BLaER1 (cell line): ENCODE data around the gene CDH4.
A peak's percentile ranks its signal among the peaks of the same experiment; 100 is the strongest.

Experiments used
- H3K27ac ChIP-seq: shearing (Covaris generic); formaldehyde crosslinking; 2 replicates; pipeline ENCODE4 v1.8.1; 2022
- H3K27me3 ChIP-seq: shearing (Covaris generic); formaldehyde crosslinking; 2 replicates; pipeline ENCODE4 v1.8.1; 2022
- H3K36me3 ChIP-seq: shearing (Covaris generic); formaldehyde crosslinking; 2 replicates; pipeline ENCODE4 v1.8.1; 2022
- H3K4me1 ChIP-seq: shearing (Covaris generic); formaldehyde crosslinking; 2 replicates; pipeline ENCODE4 v1.8.1; 2022
- H3K4me2 ChIP-seq: shearing (Covaris generic); formaldehyde crosslinking; 2 replicates; pipeline ENCODE4 v1.8.1; 2022
- H3K4me3 ChIP-seq: shearing (Covaris generic); formaldehyde crosslinking; 2 replicates; pipeline ENCODE4 v1.8.1; 2022
- H3K9ac ChIP-seq: shearing (Covaris generic); formaldehyde crosslinking; 2 replicates; pipeline ENCODE4 v1.8.1; 2022
- H3K9me3 ChIP-seq: shearing (Covaris generic); formaldehyde crosslinking; 2 replicates; pipeline ENCODE4 v1.8.1; 2022
- H4K20me1 ChIP-seq: shearing (Covaris generic); formaldehyde crosslinking; 2 replicates; pipeline ENCODE4 v1.8.1; 2022
- Cebpa-rat ChIP-seq: shearing (Covaris generic); IDR thresholded peaks from 2 replicates; pipeline ENCODE4 v1.8.1; 2022

CDH4 gene

DNA sequence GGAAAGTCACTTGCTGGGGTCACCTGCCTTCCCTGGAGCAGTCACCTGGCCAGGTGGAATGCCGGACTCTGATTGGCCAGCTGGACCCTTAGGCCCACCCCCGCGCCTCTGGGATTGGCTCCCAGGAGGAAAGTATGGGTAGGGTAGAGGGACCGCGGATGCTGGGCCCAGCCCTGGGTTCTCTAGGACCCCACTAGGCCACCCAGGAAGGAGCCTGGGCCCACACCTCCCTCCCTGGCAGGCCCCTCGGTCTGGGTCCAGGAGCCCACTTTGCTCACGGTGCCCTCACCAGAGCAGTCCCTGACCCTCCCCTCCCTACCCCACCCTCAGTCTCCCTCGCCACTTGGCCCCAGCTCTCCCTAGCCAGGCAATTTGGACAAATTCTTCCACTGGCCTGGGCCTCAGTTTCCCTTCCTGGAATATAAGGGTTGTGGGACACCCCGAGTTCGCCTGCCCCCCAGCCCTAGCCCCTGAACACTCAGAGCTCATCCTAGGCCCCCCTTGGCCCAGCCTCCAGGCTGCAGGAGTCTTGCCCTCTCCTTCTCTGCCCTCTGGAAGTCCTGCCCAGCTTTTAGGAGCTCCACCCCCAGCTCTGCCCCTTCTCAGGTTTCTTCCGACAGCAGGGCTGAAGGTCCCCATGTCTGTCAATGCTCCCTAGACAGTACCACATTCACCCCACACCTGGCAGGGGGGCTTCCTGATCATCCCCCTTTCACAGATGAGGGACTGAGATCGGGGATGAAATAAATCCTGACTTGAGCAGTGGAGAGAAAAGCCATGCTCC lies 514.0 kb downstream of the CDH4 start:
- Histone ChIP-seq H3K9me3 (no peaks in the 10 kb centered on the region), H3K9ac (no peak overlapping the region), H3K27ac (no peak overlapping the region), H4K20me1 (no peaks in the 10 kb centered on the region), H3K4me1 (peaks cover 50% of the 10 kb centered on the region), H3K36me3 (no peaks in the 10 kb centered on the region), H3K27me3 (no peaks in the 10 kb centered on the region), H3K4me2 (peak overlapping the region; percentile 24; the same call in 1 of the 2 replicates), H3K4me3 (no peak overlapping the region)
- no peak for TF ChIP-seq Cebpa-rat

DNA sequence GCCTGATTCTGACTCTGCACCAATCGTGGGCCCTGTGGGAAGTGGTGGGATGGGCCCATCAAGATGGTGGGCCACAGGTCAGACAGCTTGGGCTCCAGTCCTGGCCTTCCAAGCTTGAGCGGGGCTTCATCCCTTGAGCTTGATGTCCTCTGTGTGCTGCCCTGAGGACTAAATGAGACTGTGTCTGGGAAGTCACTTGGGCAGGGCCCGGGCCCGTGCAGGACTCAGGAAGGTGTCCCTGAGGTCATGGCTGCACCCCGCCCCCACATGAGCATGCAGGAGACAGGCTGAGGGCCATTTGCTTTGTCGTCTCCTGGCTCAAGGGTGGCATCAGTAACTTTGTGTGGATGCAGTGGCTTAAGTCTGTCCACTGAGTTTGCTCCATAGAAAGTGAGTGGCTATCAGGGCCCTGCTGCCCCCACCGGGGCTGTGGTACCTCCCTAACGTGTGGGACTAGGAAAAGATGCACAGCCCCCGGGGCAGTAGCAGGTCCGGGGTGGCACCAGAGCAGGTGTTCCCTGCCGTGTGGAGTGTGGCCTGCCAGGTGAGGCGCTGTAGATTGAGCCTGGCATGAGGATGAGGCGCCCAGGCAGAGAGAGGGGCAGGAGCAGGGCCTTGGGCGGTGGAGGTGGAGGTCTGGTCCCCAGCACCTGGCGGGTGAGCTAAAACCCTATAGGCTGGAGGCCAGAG lies 515.0 kb downstream of the CDH4 start:
- H3K27me3 ChIP-seq: no peaks in the 10 kb centered on the region
- no peak for TF ChIP-seq Cebpa-rat
- H3K9ac ChIP-seq: no peak overlapping the region
- H4K20me1 ChIP-seq: no peaks in the 10 kb centered on the region
- H3K9me3 ChIP-seq: no peaks in the 10 kb centered on the region
- peak overlapping the region; percentile 24 for H3K4me2 ChIP-seq
- no peak overlapping the region for H3K27ac ChIP-seq
- no peak overlapping the region for H3K4me3 ChIP-seq
- H3K4me1 ChIP-seq: peaks cover 55% of the 10 kb centered on the region
- H3K36me3 ChIP-seq: no peaks in the 10 kb centered on the region

DNA sequence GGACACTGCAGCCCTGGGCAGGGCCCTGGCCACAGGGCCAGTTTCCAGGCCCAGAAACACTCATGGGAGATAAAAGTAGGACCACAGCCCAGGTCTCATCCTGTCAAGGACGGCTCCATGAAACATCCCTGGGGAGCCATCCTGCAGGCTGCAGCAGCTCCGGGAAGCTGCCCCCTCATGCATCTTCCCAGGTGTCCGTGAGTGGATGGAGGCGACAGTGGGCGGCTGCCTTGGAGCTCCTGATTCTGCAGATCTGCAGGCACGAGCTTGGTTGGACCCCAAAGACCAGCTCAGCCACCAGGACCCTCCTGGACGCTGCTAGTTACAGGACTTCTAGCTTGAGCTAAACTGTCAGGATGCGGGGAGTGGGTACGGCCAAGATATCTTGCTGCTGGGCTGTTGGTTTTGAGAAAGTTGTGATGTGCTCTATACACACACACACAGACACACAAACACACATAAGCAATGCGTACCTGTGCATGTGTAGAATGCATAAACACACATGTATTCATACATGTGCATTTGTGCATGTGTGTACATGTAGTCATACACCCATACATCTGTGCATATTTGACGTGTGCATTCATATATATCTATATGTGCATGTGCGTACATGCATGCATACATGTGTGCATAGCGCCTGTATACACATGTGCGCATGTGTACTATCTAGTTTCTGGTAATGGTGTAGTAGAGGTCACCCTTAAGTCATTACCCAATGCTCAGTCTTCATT lies 515.9 kb downstream of the CDH4 start:
- H3K36me3 ChIP-seq: no peaks in the 10 kb centered on the region
- no peak overlapping the region for H3K27ac ChIP-seq
- no peaks in the 10 kb centered on the region for H4K20me1 ChIP-seq
- no peaks in the 10 kb centered on the region for H3K27me3 ChIP-seq
- no peak overlapping the region for H3K9ac ChIP-seq
- no peak overlapping the region for H3K4me2 ChIP-seq
- H3K9me3 ChIP-seq: no peaks in the 10 kb centered on the region
- peaks cover 55% of the 10 kb centered on the region for H3K4me1 ChIP-seq
- no peak overlapping the region for H3K4me3 ChIP-seq
- no peak for TF ChIP-seq Cebpa-rat

DNA sequence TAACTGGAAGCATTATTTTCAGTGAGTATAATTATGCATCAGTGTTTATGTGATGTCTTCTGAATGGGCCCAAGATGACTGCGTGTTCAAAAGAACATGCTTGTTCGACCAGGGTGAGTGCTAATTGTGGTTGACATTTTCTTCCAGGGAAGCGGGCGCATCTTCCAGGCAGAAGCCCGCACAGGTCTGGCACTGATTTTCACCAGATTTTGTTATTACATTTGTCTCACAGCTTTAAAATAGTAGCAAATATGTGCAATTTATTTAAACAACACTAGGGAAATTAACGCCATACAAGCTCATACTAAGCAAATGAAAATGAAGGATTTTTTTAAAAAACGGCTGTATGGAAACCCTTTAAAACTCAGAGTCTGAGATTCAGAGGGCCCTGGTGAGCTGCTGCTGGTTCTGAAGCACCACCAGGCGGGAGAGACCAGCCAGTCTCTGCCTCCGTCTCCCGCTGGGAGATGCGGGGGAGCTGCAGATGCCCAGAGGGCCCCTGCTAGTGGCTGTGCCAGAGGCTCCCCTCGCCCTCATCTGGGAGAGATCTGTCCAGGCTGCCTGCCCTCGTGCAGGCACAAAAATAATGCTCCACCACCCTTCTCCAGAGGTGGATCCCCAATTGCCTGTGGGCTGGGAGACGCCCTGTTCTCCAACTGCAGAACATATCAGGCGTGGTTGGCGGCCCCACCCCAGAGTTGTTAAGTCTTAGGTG lies 516.7 kb downstream of the CDH4 start:
- Histone ChIP-seq H3K4me3 (no peak overlapping the region), H3K36me3 (no peaks in the 10 kb centered on the region), H3K4me1 (peaks cover 55% of the 10 kb centered on the region), H3K27me3 (no peaks in the 10 kb centered on the region), H3K9me3 (no peaks in the 10 kb centered on the region), H3K27ac (no peak overlapping the region), H3K4me2 (no peak overlapping the region), H3K9ac (no peak overlapping the region), H4K20me1 (no peaks in the 10 kb centered on the region)
- no peak for TF ChIP-seq Cebpa-rat

DNA sequence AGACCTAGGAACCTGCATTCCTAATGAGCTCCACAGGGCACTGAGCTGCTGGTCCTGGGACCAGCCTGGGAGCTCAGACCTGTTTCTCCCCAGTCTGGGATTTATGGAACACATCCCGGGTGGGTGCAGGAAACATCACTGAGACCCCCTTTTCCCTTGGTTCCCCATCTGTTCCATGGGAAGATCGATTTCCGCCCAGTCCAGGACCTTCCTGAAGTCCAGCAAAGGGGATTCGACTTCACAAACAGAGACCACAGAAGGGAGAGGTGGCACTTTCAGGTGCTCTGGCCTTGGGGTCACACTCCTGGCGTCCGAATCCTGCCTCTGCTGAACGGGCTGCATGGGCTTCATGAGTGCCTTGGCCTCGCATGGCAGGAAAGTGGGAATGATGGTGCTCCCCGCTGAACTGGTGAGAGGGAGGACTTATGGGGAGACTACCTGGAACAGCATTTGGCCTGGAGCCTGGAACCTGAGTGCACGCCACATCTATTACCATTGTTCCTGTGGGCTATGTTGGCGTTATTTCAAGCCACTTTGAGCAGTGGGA lies 517.3 kb downstream of the CDH4 start:
- no peak for TF ChIP-seq Cebpa-rat
- no peaks in the 10 kb centered on the region for H3K9me3 ChIP-seq
- no peaks in the 10 kb centered on the region for H3K36me3 ChIP-seq
- H3K27me3 ChIP-seq: no peaks in the 10 kb centered on the region
- peak overlapping the region; percentile 65; the same call in 1 of the 2 replicates for H3K4me2 ChIP-seq
- H3K27ac ChIP-seq: no peak overlapping the region
- no peak overlapping the region for H3K4me3 ChIP-seq
- no peak overlapping the region for H3K9ac ChIP-seq
- H4K20me1 ChIP-seq: no peaks in the 10 kb centered on the region
- peaks cover 55% of the 10 kb centered on the region for H3K4me1 ChIP-seq

DNA sequence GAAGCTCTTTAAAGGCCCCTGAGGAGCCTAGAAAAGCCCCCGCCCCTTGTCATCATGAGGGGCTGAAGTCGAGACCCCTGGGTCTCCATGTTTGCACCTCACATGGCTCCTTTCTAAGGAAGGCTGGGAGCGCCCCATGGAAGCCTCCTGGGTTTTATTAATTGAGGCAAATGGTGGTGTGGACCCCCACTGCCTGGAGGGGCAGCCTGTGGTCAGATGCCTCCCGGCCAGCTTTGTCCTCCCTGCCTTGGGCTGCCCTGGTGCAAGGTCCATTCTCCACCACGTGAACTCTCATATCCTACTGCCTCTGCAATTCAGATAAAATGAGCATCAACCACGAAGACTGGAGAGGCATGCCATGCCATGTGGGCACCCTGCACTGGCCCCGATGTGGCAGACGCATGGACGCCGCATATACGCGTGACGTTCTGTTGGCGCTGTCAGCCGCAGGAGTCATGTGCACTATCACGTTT lies 518.1 kb downstream of the CDH4 start:
- Histone ChIP-seq H3K27me3 (no peaks in the 10 kb centered on the region), H3K4me1 (peaks cover 52% of the 10 kb centered on the region)

DNA sequence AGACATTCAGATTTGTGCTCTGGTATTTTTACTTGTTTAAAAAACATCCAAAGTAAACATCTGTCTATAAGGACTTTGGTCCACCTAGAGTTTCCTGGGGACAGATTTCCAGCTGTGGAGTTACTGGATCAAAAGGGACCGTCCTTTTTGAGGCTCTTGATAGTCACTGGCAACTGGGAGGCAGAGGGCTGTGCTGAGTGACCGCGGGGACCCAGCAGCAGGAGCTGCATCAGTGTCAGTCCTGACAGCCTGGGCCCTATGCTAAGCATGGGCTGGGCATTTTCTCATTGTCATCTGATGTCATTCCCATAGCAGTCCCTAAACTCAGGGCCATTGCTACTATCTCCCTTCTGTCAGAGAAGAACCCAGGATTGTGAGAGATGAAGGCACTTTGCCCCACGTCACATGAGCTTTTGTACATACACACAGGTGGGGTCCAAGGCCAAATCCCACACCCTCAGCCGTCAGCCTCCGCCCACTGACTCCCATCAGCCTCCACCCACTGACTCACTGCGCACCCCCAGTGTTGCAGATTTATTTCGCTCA lies 519.8 kb downstream of the CDH4 start:
- no peak overlapping the region for H3K9ac ChIP-seq
- no peaks in the 10 kb centered on the region for H3K9me3 ChIP-seq
- H3K4me2 ChIP-seq: no peak overlapping the region
- no peaks in the 10 kb centered on the region for H3K36me3 ChIP-seq
- H3K27ac ChIP-seq: no peak overlapping the region
- H3K4me1 ChIP-seq: peaks cover 46% of the 10 kb centered on the region
- no peaks in the 10 kb centered on the region for H3K27me3 ChIP-seq
- H4K20me1 ChIP-seq: no peaks in the 10 kb centered on the region
- H3K4me3 ChIP-seq: no peak overlapping the region
- TF ChIP-seq Cebpa-rat: no peak

More for the DNA sequence above, 518.1 kb downstream of the CDH4 start:
- no peak for TF ChIP-seq Cebpa-rat
- no peaks in the 10 kb centered on the region for H3K36me3 ChIP-seq
- no peak overlapping the region for H3K4me3 ChIP-seq
- no peak overlapping the region for H3K27ac ChIP-seq
- H3K9ac ChIP-seq: no peak overlapping the region
- no peaks in the 10 kb centered on the region for H4K20me1 ChIP-seq
- peak overlapping the region; percentile 65 for H3K4me2 ChIP-seq
- no peaks in the 10 kb centered on the region for H3K9me3 ChIP-seq

DNA sequence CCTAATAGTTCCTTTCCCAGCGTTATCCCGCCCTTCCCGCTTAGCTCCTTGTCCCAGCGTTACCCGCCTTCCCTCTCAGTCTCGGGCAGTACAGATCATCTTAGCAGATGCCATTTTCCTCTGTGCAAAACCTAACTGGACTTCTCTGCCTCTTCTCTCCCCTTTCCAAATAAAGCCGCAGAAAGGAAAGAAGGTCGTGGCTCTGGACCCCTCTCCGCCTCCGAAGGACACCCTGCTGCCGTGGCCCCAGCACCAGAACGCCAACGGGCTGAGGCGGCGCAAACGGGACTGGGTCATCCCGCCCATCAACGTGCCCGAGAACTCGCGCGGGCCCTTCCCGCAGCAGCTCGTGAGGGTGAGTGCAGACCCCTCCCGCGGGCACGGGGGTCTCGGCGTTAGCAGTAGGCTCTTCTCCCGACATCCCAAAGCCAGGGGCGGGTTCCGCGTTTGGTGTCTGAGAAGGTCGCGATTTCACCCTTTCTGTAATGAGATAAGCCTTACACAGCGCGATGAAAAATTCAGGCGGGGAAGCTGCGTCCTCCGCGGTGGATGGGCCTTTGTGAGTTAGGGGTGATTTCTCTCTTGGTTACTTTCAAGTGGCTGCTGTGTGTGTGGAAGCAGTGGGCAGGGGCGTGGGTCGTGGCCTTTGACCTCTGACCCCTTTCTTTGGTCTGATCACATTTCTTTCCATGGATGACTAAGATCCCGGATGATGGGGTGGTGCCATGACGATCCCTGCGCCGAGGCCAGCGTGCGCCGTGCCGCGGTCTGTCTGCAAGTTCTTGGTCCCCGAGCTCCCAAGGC lies 521.0 kb downstream of the CDH4 start:
- Histone ChIP-seq H3K36me3 (no peaks in the 10 kb centered on the region), H3K9me3 (no peaks in the 10 kb centered on the region), H3K4me1 (peaks cover 36% of the 10 kb centered on the region), H4K20me1 (no peaks in the 10 kb centered on the region), H3K27me3 (no peaks in the 10 kb centered on the region), H3K4me2 (no peak overlapping the region), H3K9ac (no peak overlapping the region), H3K4me3 (no peak overlapping the region), H3K27ac (no peak overlapping the region)
- no peak for TF ChIP-seq Cebpa-rat
